Brain microvascular endothelial cell (primary cell): ENCODE measurements around the gene APRT.

Experiments used
- DNase-seq: peaks from one replicate; pipeline ENCODE4 v3.0.0-alpha.2; 2020
- H3K27ac ChIP-seq: fragments of 250-450 bp; sonication (Bioruptor Pico); 2 replicates; pipeline ENCODE4 v1.5.1; 2020; ENCODE audit warnings: mild to moderate bottlenecking, moderate library complexity
- H3K27me3 ChIP-seq: fragments of 250-450 bp; sonication (Bioruptor Pico); replicated peaks from 2 replicates; pipeline ENCODE4 v1.5.1; 2020; ENCODE audit warnings: mild to moderate bottlenecking
- H3K36me3 ChIP-seq: fragments of 250-450 bp; sonication (Bioruptor Pico); replicated peaks from 2 replicates; pipeline ENCODE4 v1.5.1; 2020; ENCODE audit warnings: mild to moderate bottlenecking
- H3K4me3 ChIP-seq: 2 replicates; pipeline ENCODE4 v1.5.1; 2011; ENCODE audit warnings: low read depth, mild to moderate bottlenecking, control low read depth, low read length, moderate library complexity
- in situ Hi-C: cut with HindIII; loops from 2 replicates; pipeline ENCODE4 v1.10.0; 2017; ENCODE audit warnings: low sequenced_read_pairs, low pct_ligation_motif_present
- TF ChIP-seq, protein P1 (sequence below): IDR thresholded peaks from 2 replicates; pipeline ENCODE4 v1.5.1; 2011; ENCODE audit warnings: low read depth, mild to moderate bottlenecking, moderate library complexity, low read length, control low read depth, inconsistent platforms; ENCODE audit errors: missing control alignments

The APRT gene

DNA sequence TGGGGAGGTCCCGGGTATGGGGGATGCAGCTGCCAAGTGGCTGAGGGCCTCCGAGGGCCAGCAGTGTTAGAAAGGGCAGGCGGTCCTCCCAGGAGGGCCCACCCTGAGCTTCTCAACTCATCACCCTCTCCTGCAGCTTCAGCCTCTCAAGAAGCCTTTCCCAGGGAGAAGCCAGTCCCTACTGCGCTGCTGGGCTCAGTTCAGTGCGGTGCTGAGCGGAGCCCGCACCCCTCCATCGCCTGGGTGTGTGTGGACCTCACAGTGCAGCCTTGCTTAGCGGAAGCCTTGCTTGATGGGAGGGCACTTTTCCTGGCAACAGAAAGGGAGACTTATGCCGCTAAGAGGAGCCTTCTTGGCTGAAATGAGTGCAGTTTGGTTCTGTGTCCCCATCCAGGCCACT, 3.5 kb upstream of the APRT start:
- H3K27ac ChIP-seq: no peak overlapping the region
- no peaks in the 10 kb centered on the region for H3K36me3 ChIP-seq
- TF ChIP-seq, protein P1, sequence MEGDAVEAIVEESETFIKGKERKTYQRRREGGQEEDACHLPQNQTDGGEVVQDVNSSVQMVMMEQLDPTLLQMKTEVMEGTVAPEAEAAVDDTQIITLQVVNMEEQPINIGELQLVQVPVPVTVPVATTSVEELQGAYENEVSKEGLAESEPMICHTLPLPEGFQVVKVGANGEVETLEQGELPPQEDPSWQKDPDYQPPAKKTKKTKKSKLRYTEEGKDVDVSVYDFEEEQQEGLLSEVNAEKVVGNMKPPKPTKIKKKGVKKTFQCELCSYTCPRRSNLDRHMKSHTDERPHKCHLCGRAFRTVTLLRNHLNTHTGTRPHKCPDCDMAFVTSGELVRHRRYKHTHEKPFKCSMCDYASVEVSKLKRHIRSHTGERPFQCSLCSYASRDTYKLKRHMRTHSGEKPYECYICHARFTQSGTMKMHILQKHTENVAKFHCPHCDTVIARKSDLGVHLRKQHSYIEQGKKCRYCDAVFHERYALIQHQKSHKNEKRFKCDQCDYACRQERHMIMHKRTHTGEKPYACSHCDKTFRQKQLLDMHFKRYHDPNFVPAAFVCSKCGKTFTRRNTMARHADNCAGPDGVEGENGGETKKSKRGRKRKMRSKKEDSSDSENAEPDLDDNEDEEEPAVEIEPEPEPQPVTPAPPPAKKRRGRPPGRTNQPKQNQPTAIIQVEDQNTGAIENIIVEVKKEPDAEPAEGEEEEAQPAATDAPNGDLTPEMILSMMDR: no peak
- in situ Hi-C loops: no loop called here
- DNase-seq: no peak
- H3K4me3 ChIP-seq: no peak overlapping the region
- no peaks in the 10 kb centered on the region for H3K27me3 ChIP-seq

DNA sequence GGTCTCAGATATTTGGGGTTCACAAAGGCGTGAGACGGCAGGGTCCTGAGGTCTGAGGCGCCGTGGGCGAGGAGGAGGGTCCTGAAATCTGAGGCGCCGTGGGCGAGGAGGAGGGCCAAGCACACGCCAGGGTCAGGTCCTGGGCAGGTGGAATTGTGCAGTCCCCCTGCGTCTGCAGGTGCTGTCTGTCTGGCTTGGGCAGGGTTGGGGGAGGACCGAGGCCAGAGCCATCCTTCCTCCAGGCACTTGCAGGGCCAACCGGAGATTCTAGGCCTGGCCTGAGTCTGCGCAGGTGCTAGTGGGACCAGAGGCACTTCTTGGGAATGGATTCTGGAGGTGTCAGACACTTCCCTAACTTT, 2.4 kb upstream of the APRT start:
- H3K36me3 ChIP-seq: peaks cover 7% of the 10 kb centered on the region
- in situ Hi-C loops: no loop called here
- DNase-seq: no peak
- no peaks in the 10 kb centered on the region for H3K27me3 ChIP-seq
- TF ChIP-seq, protein P1: no peak
- no peak overlapping the region for H3K4me3 ChIP-seq
- no peak overlapping the region for H3K27ac ChIP-seq

DNA sequence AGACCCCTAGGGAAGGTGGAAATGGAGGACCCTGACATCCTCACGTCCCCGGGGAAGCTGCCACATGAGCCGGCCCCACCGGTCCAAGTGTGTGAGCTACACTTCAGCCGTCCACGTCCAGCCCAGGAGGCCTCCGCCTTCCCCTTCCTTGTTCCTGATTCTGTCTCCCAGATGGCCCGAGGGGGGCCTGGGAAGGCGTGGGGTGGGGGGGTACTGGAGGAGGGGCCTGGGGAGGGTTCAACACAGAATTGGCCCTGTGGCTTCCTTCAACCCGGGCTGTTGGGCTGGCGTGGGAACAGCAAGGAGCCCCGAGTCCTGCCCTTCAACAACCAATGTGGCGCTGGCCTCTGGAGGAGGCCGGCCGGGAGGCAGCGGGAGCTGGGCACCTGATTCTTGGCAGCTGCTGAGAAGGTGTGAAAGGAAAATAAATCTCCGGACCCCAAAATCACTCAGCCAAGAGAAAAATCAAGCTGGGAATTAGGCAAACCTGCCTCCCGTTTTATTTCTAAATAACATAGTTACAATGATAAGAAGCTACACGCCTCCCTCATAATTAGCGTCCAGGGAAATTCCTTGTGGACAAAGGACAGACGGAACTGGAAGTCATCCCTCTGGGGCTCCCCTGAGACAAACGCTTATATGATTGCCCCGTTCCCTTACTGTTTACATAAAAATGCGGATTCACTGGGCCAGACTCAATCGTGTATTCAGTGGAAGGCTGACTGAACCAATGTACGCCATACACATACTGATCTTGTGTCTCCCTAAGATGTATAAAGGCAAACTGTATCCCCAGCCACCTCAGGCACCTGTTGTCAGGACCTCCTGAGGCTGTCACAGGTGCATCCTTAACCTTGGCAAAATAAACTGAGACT, 1.8 kb upstream of the APRT start:
- no peak for DNase-seq
- no peaks in the 10 kb centered on the region for H3K27me3 ChIP-seq
- TF ChIP-seq, protein P1: no peak
- peaks cover 10% of the 10 kb centered on the region for H3K36me3 ChIP-seq
- no peak overlapping the region for H3K27ac ChIP-seq
- H3K4me3 ChIP-seq: no peak overlapping the region
- in situ Hi-C loops: no loop called here

DNA sequence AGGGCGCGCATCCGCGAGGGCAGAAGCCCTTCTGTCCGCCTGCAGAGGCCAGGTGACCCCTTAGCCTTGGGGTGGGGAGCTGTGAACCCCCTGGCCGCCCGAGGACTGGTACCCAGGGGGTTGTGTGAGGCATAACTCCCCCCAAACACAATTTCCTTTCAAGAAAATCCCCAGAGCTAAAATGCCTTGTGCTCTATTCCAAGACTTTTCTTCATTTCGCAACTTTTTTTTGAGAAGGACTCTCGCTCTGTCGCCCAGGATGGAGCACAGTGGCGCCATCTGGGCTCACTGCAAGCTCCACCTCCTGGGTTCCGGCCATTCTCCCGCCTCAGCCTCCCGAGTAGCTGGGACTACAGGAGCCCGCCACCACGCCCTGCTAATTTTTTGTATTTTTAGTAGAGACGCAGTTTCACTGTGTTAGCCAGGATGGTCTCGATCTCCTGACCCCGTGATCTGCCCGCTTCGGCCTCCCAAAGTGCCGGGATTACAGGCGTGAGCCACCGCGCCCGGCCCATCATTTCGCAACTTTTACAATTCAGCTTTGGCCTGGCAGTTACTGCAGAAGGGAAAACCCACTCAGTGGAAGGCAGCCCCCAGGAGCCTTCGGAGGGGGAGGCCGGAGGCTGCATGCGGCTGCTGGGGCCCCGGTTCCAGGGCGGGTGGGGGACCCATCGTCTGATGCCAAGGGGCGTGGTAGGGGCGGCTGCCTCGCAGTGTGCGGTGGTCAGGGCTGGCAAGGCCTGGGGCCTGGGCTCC, 963 bp upstream of the APRT start:
- TF ChIP-seq, protein P1: peak; percentile 14
- in situ Hi-C loops: no loop called here
- H3K27me3 ChIP-seq: no peaks in the 10 kb centered on the region
- H3K36me3 ChIP-seq: peaks cover 13% of the 10 kb centered on the region
- H3K4me3 ChIP-seq: peak overlapping the region; percentile 57
- H3K27ac ChIP-seq: no peak overlapping the region
- DNase-seq: no peak

DNA sequence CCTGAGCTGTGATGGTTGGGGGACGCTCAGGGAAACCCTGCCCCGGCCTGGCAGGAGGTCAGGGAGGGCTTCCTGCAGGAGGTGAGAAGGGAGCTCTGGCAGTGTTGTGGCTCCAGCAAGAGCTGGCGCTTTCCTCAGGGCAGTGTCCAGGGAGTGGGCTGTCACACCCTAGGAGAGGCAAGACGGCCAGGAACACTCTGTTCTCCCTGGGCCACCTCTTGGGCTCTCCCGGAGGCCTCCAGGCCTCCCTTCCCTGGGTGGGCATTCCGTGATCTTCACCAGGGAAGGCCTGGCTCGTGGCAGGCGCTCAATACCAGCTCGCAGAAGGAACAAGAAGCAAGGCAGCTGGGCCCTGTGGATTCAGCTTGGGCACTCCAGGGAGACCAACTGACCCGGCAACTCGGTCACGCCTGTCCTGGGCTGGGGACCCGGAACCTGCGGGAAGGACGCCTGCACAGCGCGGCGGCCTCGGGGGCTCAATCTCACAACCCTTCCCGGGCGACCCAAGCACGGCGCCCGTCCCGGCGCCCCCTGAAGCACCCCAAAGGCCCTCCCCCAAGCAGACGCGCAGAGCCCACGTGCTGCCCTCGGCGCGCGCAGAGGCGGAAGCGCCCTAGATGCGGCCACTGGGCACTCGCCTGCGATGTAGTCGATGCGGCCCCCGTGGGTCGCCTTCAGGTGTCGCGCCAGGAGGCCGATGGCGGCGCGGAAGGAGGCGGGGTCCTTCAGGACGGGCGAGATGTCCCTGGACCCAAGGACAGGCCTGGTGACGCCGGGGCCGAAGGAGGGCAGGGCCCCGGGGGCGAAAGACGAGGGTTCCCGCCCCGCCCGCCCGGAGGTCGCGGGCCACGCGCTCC, 588 bp downstream of the APRT start:
- H3K36me3 ChIP-seq: peaks cover 13% of the 10 kb centered on the region
- DNase-seq: peak; percentile 51
- H3K27me3 ChIP-seq: no peaks in the 10 kb centered on the region
- peak overlapping the region; percentile 70 for H3K4me3 ChIP-seq
- H3K27ac ChIP-seq: peak overlapping the region; percentile 84
- in situ Hi-C loops: no loop called here
- TF ChIP-seq, protein P1: no peak
